Progenitor cell of endocrine pancreas (in vitro differentiated cells): ENCODE measurements around the gene ZNF467. TPM values are rescaled to one million over a fixed set of nuclear protein-coding genes. Genes with fewer than 3 reads are reported as not detected.

Experiments used
- DNase-seq: peaks from one replicate; pipeline ENCODE4 v3.0.0; 2021; ENCODE audit warnings: low spot score; ENCODE audit not compliant: unreplicated experiment
- H3K27ac Mint-ChIP-seq: 2 replicates; pipeline ENCODE4 v1.8.0; 2021; ENCODE audit warnings: mild to moderate bottlenecking, moderate library complexity, mixed read lengths
- H3K27me3 Mint-ChIP-seq: 2 replicates; pipeline ENCODE4 v1.8.0; 2021; ENCODE audit warnings: mixed read lengths
- H3K36me3 Mint-ChIP-seq: 2 replicates; pipeline ENCODE4 v1.8.0; 2022; ENCODE audit warnings: mixed read lengths; ENCODE audit not compliant: insufficient read depth
- H3K4me1 Mint-ChIP-seq: 2 replicates; pipeline ENCODE4 v1.8.0; 2021; ENCODE audit warnings: low read depth, mixed read lengths
- H3K4me3 Mint-ChIP-seq: 2 replicates; pipeline ENCODE4 v1.8.0; 2021; ENCODE audit warnings: low read depth, mild to moderate bottlenecking, moderate library complexity, mixed read lengths
- H3K9me3 Mint-ChIP-seq: 2 replicates; pipeline ENCODE4 v1.8.0; 2021; ENCODE audit warnings: low read depth, mixed read lengths
- total RNA-seq: library from RNA; stranded (reverse); gene quantifications from 2 replicates; pipeline ENCODE4 v1.2.1, GENCODE V29; 2021
- TF ChIP-seq, protein P1 (sequence below): fragments of 200-600 bp; sonication (generic); IDR thresholded peaks from one replicate; pipeline ENCODE4 v1.5.0; 2021; ENCODE audit warnings: antibody characterized with exemption, mild to moderate bottlenecking; ENCODE audit not compliant: unreplicated experiment

The ZNF467 gene
- total RNA-seq, 1 donor from 2014 or later: 16.1 TPM

DNA sequence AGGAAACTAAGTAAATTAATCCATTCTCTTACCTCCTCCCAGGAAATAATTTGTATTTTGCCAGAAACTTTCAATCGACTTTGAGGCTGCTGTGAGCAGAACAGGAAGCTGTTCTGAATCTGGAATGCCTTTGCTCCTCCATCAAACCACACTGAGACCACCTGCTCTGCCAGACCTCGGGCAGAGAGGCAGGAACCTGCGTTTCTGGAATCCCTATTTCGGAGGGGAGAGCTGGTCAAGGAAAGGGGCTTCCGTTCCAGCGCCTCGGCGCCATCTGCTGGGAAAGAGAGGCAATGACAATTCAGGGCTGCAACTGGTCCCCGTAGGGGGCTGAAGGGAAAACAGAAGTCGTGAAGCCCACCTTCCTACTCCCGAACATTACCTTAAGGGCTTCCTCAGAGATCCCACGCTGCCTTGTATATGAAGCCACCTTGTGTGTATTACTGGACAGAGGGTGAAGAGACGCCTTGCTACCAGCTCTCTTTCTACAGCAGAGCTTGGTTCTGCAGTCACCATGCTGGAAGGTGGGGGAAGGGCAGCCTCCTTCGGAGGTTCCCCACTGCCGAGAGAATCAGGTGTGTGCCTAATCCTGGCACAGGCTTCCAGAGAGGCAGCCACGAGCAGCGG lies 31.2 kb downstream of the ZNF467 start:
- Mint-ChIP-seq H3K4me3 (peak overlapping the region; percentile 65), H3K27ac (no peak overlapping the region)

DNA sequence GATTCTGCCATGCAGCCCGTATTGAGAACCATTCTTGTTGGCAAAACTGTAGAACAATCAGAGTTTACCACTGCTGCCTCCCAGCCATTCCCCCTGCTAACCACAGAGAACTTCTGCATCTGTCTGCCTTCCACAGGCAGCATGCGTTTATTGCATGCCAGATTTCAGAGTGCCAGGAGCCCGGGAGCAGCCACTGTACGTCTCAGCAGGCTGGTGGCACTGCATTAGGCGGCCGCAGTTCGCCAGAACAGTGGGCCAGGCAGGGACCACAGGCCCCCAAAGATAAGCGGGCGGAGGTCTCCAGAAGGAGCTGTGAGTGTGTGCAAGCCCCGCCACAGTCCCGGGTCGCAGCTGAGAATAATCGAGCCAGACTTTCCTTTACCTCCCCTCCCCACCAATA lies 31.8 kb downstream of the ZNF467 start:
- no peaks in the 10 kb centered on the region for H3K36me3 Mint-ChIP-seq
- H3K4me1 Mint-ChIP-seq: peaks cover 3% of the 10 kb centered on the region
- H3K27me3 Mint-ChIP-seq: peaks cover 13% of the 10 kb centered on the region
- TF ChIP-seq, protein P1, sequence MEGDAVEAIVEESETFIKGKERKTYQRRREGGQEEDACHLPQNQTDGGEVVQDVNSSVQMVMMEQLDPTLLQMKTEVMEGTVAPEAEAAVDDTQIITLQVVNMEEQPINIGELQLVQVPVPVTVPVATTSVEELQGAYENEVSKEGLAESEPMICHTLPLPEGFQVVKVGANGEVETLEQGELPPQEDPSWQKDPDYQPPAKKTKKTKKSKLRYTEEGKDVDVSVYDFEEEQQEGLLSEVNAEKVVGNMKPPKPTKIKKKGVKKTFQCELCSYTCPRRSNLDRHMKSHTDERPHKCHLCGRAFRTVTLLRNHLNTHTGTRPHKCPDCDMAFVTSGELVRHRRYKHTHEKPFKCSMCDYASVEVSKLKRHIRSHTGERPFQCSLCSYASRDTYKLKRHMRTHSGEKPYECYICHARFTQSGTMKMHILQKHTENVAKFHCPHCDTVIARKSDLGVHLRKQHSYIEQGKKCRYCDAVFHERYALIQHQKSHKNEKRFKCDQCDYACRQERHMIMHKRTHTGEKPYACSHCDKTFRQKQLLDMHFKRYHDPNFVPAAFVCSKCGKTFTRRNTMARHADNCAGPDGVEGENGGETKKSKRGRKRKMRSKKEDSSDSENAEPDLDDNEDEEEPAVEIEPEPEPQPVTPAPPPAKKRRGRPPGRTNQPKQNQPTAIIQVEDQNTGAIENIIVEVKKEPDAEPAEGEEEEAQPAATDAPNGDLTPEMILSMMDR: no peak
- no peak overlapping the region for H3K27ac Mint-ChIP-seq
- H3K4me3 Mint-ChIP-seq: no peak overlapping the region
- no peak for DNase-seq
- H3K9me3 Mint-ChIP-seq: no peaks in the 10 kb centered on the region

More for the DNA sequence above, 31.2 kb downstream of the ZNF467 start:
- Mint-ChIP-seq H3K27me3 (peaks cover 11% of the 10 kb centered on the region), H3K9me3 (no peaks in the 10 kb centered on the region), H3K36me3 (no peaks in the 10 kb centered on the region), H3K4me1 (peaks cover 3% of the 10 kb centered on the region)
- TF ChIP-seq, protein P1: peak; percentile 93
- DNase-seq: peak; percentile 78

DNA sequence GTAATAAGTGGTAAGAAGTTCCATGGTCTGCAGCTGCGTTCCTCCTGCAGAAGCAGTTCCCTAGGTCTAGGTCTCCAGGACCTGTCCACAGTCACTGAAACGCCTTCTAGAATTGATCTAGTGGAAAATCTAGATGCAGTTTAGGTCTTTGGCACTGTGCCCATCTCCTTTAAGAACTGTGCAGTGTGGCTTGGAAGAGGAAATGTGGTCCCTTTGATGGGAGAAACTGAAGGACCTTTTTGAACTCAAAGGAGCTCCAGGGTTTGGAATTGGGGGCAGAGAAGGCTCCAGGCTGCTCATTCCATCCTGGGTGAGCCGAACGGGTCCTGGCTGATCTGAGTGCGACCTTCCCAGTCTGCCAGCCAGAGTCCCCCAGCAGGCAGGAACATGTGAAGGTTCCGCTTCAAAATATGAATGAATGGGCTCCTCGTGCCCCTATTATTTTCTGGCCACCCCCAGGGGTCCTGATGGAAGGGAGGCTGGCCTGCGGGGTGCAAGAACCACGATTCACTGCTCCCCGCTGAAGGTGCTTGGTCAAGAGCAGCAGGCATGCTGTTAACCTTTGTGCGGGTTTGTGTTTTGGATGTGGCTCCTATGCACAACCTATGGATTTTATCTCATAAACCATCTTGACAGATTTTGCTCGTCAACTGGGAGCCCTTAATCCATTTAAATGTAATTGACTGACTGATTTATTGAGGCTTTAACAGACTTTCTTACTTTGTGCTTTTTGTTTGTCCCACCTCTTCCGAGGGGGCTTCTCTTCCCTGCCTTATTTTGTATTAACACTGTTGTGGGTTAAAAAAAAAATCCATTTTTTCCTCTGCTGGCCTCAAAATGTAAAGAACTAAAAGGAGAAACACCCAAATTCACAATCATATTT lies 36.7 kb downstream of the ZNF467 start:
- Mint-ChIP-seq H3K4me1 (no peaks in the 10 kb centered on the region), H3K9me3 (no peaks in the 10 kb centered on the region), H3K4me3 (no peak overlapping the region), H3K36me3 (no peaks in the 10 kb centered on the region), H3K27ac (no peak overlapping the region), H3K27me3 (peaks cover 12% of the 10 kb centered on the region)
- TF ChIP-seq, protein P1: no peak
- no peak for DNase-seq

DNA sequence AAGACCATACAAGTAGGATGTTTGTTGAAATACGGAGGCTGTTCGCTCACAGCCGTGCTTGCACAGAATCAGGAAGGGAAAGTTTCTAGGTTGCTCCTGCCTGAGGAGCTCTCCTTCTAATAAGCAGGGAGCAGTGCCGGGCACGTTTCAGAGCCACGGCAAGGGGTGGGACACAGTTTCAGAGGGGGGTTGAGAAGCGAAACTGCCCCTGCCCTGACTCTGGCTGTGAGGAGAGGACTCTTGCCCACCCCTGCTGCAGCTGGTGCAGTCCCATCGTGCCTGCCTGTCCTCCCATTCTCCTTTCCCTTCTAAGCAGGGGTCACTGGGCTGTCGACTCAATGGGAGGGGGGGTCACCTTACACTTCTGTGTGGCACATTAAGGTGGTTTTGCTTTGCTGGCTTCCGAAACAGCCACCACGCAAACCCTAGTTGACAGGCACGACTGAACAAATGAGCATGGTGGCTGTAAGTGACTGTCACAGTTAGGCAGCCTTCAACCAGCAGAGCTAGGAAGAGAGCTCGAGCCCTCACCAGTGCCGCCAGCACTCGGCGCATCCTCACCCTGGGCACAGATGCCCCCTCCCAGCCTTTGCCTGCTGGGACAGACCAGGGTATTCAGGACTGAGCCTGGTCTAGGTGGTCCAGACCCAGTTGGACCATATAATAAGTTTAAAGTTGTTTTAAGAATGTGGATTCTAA lies 37.5 kb downstream of the ZNF467 start:
- TF ChIP-seq, protein P1: no peak
- Mint-ChIP-seq H3K27me3 (peaks cover 12% of the 10 kb centered on the region), H3K27ac (peak overlapping the region; percentile 20), H3K36me3 (peaks cover 1% of the 10 kb centered on the region), H3K9me3 (no peaks in the 10 kb centered on the region), H3K4me3 (no peak overlapping the region), H3K4me1 (no peaks in the 10 kb centered on the region)
- DNase-seq: no peak

DNA sequence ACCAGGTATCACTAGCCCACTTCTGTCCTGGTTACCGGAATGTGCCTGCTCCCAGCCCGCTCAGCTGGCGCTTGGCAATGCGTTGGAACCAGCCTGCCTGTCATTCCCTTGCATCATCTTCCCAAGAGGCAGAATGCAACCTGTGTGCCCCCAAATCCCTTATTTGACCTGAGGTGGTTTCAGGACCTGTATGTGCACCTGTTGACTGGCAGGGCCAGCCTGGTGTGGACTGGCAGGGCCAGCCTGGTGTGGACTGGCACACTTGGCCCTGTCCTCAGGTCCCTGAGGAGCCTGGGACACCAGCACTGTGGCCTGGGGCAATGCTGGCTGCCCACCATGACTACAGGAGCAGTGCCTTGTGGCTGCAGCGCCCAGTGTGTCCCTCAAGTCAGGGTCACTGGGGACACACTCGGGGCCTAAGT lies 38.2 kb downstream of the ZNF467 start:
- Mint-ChIP-seq H3K36me3 (peaks cover 1% of the 10 kb centered on the region), H3K27me3 (peaks cover 12% of the 10 kb centered on the region), H3K4me3 (no peak overlapping the region), H3K4me1 (no peaks in the 10 kb centered on the region), H3K9me3 (no peaks in the 10 kb centered on the region), H3K27ac (no peak overlapping the region)
- TF ChIP-seq, protein P1: no peak
- DNase-seq: no peak
